GM18907 (cell line): ENCODE results near the gene RNLS.

Experiments
- ATAC-seq: cut with Tn5 transposase; IDR thresholded peaks from one replicate; pipeline ENCODE4 v1.9.1; 2021; ENCODE audit warnings: mild to moderate bottlenecking, moderate library complexity; ENCODE audit not compliant: unreplicated experiment

Gene RNLS

DNA sequence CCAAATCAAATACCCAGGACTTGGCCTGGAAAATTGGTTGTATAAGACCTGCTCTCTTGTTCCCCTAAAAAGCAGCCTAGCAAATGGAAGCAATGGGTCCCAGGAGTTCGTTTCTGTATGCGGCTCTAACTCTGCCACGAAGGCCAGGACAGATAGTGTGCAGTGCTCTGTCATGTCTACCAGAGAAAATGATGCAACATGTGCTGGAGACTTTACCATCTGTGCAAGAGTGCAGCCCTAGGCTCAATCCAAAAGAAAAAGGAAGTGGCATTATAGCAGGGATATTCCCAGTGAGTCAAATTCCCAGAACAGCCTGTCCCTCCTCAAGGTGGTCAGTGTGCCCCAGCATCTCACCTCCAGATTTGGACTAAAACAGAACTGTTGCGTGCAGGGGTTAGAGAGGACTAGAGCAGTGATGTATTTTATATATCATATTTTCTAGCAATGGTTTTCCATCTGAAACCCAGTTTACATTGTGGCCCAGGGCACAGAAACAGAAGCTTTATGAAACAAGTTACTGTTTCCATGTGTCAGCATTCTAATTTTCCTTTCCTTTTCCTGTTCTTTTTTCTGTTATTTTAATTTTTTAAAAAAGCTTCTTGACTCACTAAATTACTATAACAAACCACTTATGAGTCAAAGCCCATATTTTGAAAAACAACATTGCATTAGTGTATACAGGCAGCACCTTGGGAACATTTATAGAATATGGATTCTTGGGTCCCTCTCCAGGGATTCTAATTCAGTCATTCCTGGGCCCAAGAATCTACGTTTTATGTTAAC is 311.2 kb downstream of the RNLS start:
- ATAC-seq = peak; percentile 17

DNA sequence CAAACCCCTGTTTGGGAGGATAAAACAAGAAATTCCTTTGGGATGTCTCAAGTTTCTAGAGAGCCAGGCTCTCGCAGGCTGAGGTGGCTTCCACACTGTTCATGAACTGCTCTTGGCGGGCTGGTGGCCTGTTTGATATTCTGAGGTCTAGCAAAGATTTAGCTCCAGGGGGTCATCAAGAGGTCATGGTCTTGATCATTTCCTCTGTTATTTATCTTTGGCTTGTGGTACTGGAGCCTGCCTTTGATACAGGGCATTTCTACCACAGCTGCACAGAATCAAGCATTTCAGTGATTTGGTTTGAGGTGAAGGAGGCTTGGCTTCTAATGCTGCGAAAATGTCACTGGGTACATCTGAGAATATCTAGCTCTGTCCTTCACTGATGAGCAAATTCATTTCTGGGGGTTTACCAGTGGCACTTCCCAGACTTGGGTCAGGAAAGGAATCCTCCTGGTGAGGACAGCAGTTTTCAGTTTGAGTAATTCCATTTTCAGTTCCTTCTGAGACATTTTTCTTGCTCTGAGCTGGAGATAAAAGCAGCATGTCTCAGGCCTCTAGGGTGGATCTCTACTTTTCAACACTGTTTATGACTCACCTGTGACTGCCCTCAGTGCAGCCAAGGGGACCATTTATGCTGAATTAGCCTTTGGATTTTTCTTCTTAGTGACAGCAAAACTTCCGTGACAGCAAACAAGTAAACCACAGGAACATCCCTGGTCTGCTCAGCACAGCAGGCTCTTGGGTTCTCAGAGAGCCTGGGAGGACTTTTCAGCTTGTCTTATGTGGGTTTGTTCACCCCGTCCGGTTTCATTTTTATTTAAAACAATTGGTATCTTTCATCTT is 312.0 kb downstream of the RNLS start:
- ATAC-seq = peak; percentile 88

DNA sequence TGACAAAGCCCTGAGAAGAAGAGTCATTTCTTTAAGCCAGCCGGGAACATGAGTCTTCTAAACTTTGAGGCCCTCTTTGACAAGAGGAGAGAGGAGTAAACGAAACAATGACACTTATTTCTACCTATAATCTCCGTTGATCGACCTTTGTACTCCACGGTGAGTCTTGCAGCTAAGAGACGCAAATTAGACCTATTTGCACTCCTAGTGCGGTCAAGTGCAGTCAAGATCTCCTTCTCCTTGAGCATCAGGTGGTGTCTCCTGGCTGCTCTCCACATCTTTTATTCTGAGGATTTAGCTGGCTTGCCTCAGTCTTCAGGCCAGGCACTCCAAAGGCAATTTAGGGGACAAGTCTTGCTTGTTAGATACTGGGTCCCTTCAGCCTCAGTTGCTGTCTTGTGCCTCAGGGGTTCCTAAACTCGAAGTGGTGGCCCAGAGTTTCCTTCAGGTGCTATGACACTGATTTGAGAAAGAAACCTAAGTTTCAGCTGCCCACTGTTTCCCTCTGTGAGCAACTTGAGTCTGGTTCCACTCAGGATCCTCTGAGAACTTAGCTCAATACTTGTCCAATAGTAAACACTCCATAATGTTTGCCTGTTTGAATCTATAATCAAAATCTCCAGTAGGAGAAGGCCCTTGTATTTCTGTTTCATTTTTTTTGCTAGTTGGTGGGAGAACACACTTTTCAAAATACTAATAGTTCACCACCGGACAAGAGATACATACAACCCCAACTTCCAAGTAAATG is 312.9 kb downstream of the RNLS start:
- no peak for ATAC-seq

DNA sequence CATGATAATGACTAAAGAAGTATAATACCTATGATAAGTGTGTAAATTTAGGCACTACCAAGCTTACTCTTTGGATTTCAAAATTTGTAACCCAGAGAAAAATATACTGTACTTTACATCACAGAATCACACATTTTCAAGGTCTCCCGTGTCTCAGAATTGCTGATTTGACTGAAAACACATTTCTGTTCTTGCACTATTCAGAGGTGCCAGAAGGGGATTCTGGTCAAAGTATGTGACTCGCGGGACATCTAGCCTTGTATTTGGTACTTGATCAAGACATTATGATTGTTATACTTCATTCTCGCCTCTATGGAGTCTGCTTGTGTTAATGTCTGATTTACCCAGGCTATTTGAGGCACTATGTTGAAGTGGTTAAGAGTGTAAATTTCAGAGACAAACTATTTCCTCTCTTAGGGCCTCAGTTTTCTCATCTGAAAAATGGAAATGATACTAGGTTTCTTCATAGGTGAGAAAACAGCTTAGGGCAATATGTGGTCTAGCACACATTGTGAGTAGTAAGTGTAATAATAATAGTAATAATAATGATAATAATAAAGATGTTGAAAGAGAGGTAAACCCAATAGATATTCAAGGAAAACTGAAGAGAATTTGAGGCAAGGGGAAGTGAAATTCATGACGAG is 320.4 kb downstream of the RNLS start:
- ATAC-seq = no peak

DNA sequence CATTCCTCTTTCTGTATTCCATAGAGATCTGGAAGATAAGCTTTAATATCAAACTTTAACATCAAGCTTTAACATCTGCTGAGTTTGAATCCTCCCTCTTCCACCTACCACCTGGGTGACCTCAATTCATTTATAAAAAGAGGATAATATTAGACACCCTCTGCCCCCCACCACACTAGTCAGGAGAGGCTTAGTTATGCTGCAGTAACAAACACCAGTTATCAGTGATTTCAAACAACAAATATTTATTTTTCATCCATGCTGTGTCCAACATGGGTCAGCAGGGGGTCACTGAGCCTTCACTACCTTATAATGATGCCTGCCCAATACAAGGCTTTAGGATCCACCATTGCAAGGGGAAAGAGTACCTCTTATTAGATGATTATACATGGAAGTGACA is 322.0 kb downstream of the RNLS start:
- ATAC-seq = no peak

DNA sequence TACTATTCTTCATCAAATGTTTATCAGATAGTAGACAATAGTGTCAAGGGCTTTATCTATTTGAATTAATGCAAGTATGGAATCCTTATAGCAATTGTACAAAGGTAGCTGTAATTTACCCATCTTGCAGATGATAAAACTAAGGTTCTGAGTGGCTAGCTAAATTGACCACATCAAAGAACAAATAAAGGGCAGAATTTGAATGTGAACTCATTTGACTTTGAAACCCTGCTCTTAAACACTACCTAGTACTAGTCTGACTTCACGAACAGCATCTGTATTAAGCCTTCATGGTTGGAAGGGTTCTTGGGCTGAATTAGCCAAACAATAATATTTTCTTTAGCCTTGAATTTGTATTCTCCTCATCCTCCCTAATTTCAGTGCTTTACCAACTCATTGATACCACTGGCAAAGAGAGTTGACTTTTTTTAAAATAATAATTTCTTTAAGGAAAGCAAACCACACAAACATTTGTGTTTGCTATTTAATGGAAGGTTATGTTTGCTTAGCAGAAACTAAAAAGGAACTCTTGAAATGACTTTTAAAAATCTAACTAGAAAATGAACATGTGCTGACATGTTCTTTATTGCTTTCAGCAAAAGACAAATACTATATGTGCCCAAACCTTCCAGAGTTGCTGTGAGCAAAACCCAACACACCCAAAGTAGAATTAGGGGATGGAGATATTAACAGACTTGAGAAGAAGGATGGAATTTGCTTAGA is 322.6 kb downstream of the RNLS start:
- no peak for ATAC-seq

DNA sequence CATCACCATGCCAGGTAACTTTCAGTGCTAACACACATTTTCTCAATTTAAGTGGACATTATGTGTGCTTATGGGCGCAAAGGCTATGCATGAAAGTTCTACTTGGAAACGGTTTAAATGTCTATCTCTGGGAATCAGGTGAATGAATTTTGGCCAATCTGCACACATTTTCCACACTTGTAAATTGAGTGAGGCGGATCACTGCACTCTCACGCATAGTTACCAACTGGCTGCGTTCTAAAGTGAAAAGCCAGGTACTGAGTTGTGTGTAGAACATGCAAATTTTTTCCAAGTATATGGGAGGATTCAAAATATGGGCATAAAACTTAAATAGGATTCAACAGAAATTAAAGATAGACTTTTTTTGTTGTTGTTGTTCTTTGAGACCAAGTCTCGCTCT is 323.7 kb downstream of the RNLS start:
- ATAC-seq = no peak

DNA sequence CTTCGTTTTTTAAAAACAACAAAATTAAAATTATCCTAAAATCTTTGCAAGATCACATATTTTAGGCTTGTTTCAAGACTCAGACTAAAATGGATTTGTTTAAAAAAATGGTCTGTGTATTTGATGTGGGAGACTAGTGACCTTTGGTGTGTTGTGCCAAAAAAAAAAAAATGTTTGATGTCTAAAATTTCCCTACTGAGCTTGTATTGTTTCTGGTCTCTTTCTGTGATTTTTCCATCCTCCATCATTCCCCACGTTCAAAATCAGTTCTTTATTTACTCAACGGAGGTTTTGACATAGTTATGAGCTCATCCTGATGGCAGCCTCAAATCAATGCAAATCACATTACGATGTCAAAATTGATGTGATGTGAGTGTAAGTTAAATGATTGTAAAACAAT is 326.2 kb downstream of the RNLS start:
- no peak for ATAC-seq

DNA sequence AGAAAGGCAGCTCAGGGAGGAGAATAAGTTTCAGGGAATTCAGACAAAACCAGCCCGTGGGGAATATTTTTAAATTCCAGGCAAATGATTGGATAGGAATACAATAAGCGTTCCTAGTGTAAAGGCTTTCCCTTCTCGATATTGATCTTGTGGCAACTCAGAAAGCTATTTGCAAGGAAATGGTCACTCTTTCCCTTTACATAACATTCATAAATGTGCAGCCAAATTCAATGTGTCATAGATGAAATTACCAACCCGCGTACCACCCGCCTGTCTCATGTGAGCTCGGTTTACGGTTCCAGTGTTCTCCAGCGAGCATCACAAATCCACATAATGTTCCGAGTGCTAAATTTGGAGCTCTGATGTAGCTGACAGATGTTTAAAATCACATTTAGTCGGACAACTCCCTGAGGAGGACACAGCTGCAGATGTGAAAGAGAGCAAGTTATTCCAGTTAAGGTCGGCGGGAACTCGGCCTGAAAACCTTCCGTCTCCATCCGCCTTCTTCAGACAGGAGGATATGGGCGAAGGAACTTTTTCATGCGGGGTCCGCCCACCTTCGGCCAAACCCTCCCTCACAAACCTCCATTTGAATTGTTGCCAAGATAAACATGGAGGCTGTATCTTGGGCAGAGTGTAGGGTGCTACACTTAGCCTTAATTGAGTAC is 327.0 kb downstream of the RNLS start:
- ATAC-seq = no peak

DNA sequence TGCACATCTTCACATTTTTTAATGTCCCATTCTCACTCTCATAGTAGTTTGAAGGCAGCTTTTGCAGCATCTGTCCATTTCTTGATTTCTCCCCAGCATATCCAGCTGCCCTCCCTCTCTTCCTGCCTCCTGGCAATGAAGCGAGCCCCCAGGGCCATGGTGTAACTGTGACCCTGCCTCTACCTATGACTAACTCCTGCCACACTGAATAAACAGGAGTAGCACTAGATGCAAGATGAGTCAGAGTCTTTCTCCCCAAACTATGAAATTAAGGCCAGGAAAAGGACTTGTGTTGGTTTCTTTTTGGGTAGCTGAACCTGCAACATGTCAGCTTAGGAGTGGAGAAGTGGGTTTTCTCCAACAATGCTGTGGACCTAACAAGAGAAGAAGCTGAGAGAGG is 329.0 kb downstream of the RNLS start:
- ATAC-seq = no peak

DNA sequence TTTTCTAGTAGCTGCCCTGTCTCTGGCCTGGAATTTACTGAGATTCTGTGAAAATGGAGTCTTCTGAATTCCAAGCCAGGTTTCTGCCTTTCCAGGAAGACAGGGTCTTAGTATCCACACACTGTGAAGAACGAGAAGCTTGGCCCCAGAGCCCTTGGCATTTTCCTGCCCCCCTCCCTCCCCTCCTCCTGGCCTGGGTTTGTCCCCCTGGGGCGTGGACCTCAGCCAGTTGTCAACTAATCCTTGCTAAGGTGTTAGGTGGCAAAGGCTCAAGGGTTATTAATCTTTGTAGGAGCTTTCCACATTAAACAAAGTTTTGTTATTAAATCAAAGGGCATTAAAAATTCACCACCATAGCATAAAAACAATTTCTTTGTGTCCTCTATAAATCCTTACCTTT is 329.5 kb downstream of the RNLS start:
- ATAC-seq = no peak

DNA sequence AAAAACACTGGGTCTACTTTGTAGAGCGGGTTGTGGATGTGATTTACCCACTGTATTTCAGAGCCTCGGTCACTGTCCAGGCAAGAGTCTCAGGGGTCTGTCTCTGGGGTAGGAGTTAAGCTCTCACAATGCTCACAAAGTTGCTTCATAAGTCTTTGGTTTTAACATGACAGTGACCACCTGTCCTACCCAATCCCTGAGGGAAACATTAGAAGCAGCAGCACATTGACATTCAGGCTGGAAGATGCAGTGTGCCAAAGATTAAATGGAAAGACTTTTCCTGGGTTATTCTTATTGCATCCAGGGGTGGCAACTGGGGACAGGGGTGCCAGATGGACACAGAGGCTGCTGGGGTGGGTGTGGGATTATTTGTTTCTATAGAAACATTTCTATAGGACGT is 330.0 kb downstream of the RNLS start:
- no peak for ATAC-seq

DNA sequence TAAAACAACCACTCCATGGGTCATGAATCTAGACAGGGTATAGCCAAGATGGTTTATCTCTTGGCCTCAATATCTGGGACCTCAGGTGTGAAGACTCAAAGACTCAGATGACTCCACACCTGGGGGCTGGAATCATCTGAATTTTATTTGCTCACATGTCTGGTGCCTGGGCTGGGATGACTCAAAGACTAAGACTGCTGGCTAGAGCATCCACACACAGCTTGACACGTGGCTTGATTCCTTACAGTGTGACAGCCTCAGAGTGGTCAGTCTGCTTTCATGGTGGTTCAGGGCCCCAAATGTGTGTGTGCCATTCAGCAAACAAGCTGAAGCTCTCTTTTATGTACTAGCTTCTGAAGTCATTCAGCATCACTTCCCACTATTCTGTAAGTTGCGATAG is 333.7 kb downstream of the RNLS start:
- ATAC-seq = no peak

DNA sequence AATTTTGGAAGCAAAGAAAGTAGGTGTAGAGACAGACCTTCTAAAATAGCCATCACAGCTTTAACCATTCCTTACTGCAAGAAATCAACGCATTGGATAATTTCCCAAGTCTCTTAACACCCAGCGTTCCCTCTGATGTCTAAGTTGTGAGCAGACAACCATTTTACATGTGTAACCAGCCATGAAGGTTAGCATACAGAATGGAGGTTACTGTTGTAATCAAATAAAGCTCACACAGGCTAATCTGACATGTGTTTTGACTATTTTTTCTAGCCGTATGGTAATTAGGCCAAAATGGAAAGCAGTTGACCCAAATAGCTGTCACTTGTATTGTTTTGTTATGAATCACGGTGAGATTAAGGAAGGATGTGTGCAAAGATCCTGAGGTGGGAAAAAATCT is 336.4 kb downstream of the RNLS start:
- ATAC-seq = no peak

DNA sequence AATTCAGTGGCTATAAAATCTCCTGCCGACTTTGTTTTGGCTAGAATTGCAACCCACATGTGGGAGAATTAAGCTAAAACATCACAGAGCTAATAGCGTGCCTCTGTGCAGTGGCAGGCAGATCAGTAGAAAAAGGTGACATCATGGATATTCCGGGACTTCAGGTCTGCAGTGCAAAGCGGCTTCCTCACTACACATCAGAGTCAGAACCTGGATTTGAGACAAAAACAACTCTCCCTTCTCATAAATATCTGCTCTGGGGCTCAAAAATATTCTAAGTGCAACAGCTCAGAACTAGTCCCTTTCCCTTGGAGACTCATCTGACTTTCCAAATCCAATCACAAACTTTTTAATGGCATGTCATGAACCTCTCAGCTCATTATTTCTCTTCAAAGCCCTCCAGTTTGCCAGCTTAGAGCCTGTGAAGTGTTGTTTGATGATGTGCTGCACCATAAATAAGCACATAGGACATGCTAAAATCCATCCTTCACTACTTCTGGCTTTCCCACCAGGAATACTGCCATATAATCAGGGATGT is 337.1 kb downstream of the RNLS start:
- ATAC-seq = no peak

DNA sequence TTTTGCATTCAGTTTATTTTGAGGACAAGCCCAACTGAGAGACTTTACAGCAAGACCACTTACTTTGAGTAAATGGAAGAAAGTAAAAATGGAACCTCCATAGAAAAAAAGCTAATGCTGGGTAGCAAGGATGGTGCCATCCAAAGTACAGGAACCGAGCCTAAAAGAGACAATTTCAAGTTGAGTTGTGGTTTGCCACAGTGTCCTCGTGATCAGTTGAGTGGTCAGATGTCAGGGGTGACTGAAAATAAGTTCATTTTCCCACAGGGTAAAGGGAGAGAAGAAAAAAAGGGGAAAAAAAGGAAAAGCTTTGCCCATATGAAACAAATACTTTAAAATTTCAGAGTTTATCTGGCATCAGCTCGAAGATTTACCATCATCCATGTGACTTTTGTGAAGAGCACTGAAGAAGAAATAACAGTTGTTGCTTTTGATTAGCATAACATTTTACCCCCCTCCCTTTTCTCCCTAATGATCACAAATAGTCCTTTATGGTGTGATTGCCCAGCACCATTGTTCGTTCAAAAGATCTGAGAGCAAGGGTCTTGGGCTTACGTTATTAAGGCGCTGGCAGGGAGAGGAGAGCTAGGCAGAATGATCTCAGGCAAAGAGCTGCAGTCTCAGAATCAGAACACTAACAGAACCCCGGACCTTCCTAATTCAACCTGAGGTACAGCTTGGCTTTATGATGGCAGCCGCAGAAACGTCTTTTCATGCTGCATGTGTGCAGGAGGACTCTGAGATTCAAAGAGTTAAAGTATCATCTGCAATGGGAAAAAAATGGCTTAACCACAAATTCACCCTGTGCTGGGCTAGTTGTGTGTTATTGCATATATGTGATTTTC is 338.1 kb downstream of the RNLS start:
- ATAC-seq = no peak

DNA sequence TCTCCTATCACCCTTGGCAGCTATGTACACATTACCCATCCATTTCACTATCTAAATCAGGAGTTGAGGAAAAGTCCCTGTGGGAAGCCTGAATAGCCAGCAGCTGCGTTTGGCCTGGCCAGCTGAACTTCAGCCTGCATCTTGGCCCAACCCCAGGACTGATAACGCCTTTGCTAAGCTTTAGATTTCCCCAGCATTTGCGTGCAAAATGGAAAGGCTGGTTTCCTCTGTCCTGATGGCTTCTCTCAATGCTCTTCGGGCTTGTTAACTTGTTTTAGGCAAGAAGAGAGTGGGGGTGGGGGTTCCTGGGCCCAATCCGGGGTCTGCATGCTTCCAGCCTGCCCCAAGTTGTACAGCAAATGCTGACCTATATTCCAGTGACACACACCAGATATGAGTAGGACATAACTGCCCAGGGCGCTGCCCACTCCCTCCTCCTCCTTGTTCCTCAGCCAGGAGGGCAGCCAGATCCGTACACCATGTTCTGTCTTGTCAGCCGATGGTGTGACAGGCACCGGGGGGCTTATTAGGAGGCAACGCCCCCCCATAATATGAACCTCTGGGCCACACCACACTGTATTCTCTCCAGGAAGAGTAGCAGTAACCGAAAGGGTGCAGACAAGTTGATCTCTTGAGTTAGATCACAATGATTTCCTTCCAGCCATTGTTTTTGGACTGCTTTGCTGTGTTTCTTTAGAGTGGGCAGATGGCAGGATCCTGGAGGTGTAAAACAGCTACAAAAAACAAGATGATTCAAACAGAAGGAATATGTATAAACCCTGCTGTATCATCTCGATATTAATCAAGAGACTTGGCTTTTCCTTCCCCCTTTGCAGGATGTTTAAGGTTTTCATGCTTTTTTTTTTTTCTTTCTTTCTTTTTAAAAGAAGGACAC is 339.0 kb downstream of the RNLS start:
- ATAC-seq = no peak
